PC-9 (cell line): ENCODE data around the gene SLC24A4. TPM values are rescaled to one million over a fixed set of nuclear protein-coding genes. Genes with fewer than 3 reads are reported as not detected.

Experiments used
- BruUV-seq: library from RNA; stranded (reverse); fragments of 400-500 nt; replicated peaks from 2 replicates; lab custom pipeline; 2021; lab: Mats Ljungman, UMichigan
- CTCF ChIA-PET: fragments of 300-600 bp; sonication (Branson Sonifier 250); formaldehyde crosslinking; loops from one replicate; lab custom pipeline; 2022; ENCODE audit warnings: antibody characterized with exemption; lab: Charles Lee
- POLR2A ChIA-PET: fragments of 300-600 bp; sonication (Branson Sonifier 250); formaldehyde crosslinking; loops from one replicate; lab custom pipeline; 2022; ENCODE audit warnings: antibody characterized with exemption; ENCODE audit not compliant: unreplicated experiment; lab: Charles Lee
- DNase-seq, 2 experiments: peaks; one replicate each; pipeline versions ENCODE4 v3.0.0 to v3.0.0-alpha.2; 2015 to 2022; ENCODE audit warnings: mixed read lengths in 1 of 2
- H2AFZ ChIP-seq: fragments of 200-600 bp; sonication (generic); 2 replicates; pipeline ENCODE4 v1.8.1; 2017; ENCODE audit warnings: antibody characterized with exemption
- H3F3A ChIP-seq: fragments of 200-600 bp; sonication (generic); 2 replicates; pipeline ENCODE4 v1.8.1; 2017; ENCODE audit warnings: antibody characterized with exemption, mild to moderate bottlenecking, low read depth; ENCODE audit not compliant: insufficient read depth
- H3K27ac ChIP-seq: fragments of 200-600 bp; sonication (generic); 2 replicates; pipeline ENCODE4 v1.6.1; 2016; ENCODE audit warnings: mixed run types
- H3K27me3 ChIP-seq: fragments of 200-600 bp; sonication (generic); 2 replicates; pipeline ENCODE4 v1.6.1; 2016; ENCODE audit warnings: low read depth, mixed run types; ENCODE audit not compliant: insufficient read depth
- H3K36me3 ChIP-seq: fragments of 200-600 bp; sonication (generic); 2 replicates; pipeline ENCODE4 v1.6.1; 2016; ENCODE audit warnings: low read depth, mixed run types
- H3K4me1 ChIP-seq: fragments of 200-600 bp; sonication (generic); replicated peaks from 2 replicates; pipeline ENCODE4 v1.6.1; 2016; ENCODE audit warnings: mixed run types; ENCODE audit not compliant: insufficient read depth
- H3K4me2 ChIP-seq: fragments of 200-600 bp; sonication (generic); 2 replicates; pipeline ENCODE4 v1.6.1; 2017; ENCODE audit warnings: mixed run types
- H3K4me3 ChIP-seq: fragments of 200-600 bp; sonication (generic); 2 replicates; pipeline ENCODE4 v1.6.1; 2016; ENCODE audit warnings: mixed run types
- H3K79me2 ChIP-seq: fragments of 200-600 bp; sonication (generic); 2 replicates; pipeline ENCODE4 v1.6.1; 2017; ENCODE audit warnings: low read depth, mixed run types
- H3K9me2 ChIP-seq: fragments of 200-600 bp; sonication (generic); 2 replicates; pipeline ENCODE4 v1.8.1; 2017; ENCODE audit warnings: mild to moderate bottlenecking; ENCODE audit not compliant: insufficient read depth
- H3K9me3 ChIP-seq: fragments of 200-600 bp; sonication (generic); 2 replicates; pipeline ENCODE4 v1.8.1; 2016; ENCODE audit warnings: low read depth; ENCODE audit not compliant: insufficient read depth
- H4K20me1 ChIP-seq: fragments of 200-600 bp; sonication (generic); 2 replicates; pipeline ENCODE4 v1.8.1; 2017; ENCODE audit not compliant: insufficient read depth
- EZH2 ChIP-seq: fragments of 200-600 bp; sonication (generic); IDR thresholded peaks from 2 replicates; pipeline ENCODE4 v1.8.0; 2017; ENCODE audit warnings: antibody characterized with exemption, low read depth
- intact Hi-C: fragments of 100-400 bp; cut with micrococcal nuclease; formaldehyde crosslinking; loops from one replicate; pipeline ENCODE4 v1.10.0; 2022; ENCODE audit not compliant: unreplicated experiment
- total RNA-seq: library from RNA; stranded (reverse); gene quantifications from 2 replicates; pipeline ENCODE4 v1.2.3, GENCODE V29; 2021
- TF ChIP-seq, protein P1 (sequence below): fragments of 200-600 bp; sonication (generic); conservative IDR thresholded peaks from 2 replicates; pipeline ENCODE4 v1.6.1; 2017; ENCODE audit warnings: mixed run types, antibody characterized with exemption, mild to moderate bottlenecking, moderate library complexity

Gene SLC24A4
- total RNA-seq, 1 experiment from 2014 or later, result not detected

DNA sequence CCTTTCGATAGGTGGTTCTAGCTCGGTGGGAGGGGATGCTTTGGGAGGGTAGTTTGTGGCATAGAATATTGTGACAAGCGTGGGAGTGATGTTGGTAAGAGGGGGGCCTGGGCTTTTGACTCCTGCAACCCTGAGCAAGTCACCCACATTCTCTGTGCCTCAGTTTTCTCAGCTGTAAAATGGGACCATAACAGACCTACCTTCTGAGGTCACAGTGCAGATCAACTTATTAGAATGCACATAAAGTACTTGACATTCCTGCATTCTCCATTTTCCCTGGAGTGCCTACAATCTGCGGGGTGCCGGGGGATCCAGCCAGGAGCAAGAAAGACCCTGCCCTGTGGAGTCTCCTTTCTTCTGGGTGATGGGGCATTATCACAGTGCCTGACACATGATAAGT lies 63.2 kb downstream of the SLC24A4 start:
- no peaks in the 10 kb centered on the region for H3K9me2 ChIP-seq
- H3K4me3 ChIP-seq, result no peak overlapping the region
- TF ChIP-seq, protein P1, sequence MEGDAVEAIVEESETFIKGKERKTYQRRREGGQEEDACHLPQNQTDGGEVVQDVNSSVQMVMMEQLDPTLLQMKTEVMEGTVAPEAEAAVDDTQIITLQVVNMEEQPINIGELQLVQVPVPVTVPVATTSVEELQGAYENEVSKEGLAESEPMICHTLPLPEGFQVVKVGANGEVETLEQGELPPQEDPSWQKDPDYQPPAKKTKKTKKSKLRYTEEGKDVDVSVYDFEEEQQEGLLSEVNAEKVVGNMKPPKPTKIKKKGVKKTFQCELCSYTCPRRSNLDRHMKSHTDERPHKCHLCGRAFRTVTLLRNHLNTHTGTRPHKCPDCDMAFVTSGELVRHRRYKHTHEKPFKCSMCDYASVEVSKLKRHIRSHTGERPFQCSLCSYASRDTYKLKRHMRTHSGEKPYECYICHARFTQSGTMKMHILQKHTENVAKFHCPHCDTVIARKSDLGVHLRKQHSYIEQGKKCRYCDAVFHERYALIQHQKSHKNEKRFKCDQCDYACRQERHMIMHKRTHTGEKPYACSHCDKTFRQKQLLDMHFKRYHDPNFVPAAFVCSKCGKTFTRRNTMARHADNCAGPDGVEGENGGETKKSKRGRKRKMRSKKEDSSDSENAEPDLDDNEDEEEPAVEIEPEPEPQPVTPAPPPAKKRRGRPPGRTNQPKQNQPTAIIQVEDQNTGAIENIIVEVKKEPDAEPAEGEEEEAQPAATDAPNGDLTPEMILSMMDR, result no peak
- TF ChIP-seq EZH2, result no peak
- H3K27me3 ChIP-seq, result no peaks in the 10 kb centered on the region
- H2AFZ ChIP-seq, result no peak overlapping the region
- no peaks in the 10 kb centered on the region for H3K79me2 ChIP-seq
- H3K4me2 ChIP-seq, result 0 out of 2 replicates have a peak overlapping the region, but pooled peaks have one; percentile 10
- intact Hi-C loops, result no loop called here
- no peaks in the 10 kb centered on the region for H3K9me3 ChIP-seq
- H3K27ac ChIP-seq, result no peak overlapping the region
- no peaks in the 10 kb centered on the region for H3K36me3 ChIP-seq
- peaks cover 7% of the 10 kb centered on the region; the same call in 1 of the 2 replicates for H3K4me1 ChIP-seq
- no peak for DNase-seq
- BruUV-seq, result no TSS peak
- no peaks in the 10 kb centered on the region for H4K20me1 ChIP-seq
- POLR2A ChIA-PET, result no interaction called here
- no peaks in the 10 kb centered on the region; the same call in 1 of the 2 replicates for H3F3A ChIP-seq
- CTCF ChIA-PET, result no interaction called here

DNA sequence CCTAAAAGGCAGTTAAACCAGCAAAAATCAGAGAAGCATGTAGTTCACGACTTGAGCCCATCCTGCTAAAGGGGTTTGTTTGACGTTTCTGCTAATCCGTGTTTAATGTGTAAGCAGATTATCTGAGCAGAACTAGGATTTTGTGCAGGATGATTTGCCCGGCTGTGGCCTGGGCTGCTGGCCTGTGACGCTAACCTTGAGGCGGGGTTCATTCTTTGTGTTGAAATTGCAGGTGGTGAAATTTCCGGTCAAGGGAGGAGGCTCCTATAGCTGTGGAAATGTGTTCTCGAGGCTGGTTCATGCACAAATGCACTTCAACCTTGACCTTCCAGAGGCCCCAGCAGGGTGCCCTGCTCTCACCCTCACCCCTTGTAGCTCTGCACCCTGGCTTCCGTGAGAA lies 63.7 kb downstream of the SLC24A4 start:
- no peaks in the 10 kb centered on the region for H3K36me3 ChIP-seq
- no peaks in the 10 kb centered on the region for H3K27me3 ChIP-seq
- H3K4me3 ChIP-seq, result no peak overlapping the region
- H3K79me2 ChIP-seq, result no peaks in the 10 kb centered on the region
- intact Hi-C loops, result no loop called here
- TF ChIP-seq EZH2, result no peak
- TF ChIP-seq, protein P1, result no peak
- BruUV-seq, result no TSS peak
- H3K9me2 ChIP-seq, result no peaks in the 10 kb centered on the region
- H3K9me3 ChIP-seq, result no peaks in the 10 kb centered on the region
- peak overlapping the region; percentile 10; the same call in 1 of the 2 replicates for H3K4me2 ChIP-seq
- DNase-seq, result peak in 1 of 2 experiments; percentile 46
- CTCF ChIA-PET, result no interaction called here
- H3K4me1 ChIP-seq, result peaks cover 7% of the 10 kb centered on the region; the same call in 1 of the 2 replicates
- no peak overlapping the region for H3K27ac ChIP-seq
- no peak overlapping the region for H2AFZ ChIP-seq
- POLR2A ChIA-PET, result no interaction called here
- no peaks in the 10 kb centered on the region; the same call in 1 of the 2 replicates for H3F3A ChIP-seq
- no peaks in the 10 kb centered on the region for H4K20me1 ChIP-seq

DNA sequence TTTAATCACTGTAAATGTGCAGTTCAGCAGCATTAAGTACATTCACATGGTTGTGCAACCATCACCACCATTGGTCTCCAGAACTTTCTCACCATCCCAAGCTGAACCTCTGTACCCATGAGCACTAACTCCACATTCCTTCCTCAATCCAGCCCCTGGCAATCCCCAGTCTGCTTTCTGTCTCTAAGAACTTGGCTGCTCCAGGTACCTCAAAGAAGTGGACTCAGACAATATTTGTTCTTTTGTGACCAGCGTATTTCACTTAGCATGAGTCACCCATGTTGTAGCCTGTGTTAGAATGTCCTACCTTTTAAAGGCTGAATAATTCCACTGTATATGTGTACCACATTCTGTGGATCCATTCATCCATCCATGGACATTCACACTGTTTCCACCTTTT lies 64.6 kb downstream of the SLC24A4 start:
- BruUV-seq, result no TSS peak
- Histone ChIP-seq H3K4me1 (peaks cover 7% of the 10 kb centered on the region; the same call in 1 of the 2 replicates), H3K27ac (no peak overlapping the region), H3K4me2 (no peak overlapping the region), H3K79me2 (no peaks in the 10 kb centered on the region), H3K9me3 (no peaks in the 10 kb centered on the region), H3K9me2 (no peaks in the 10 kb centered on the region), H3K36me3 (no peaks in the 10 kb centered on the region), H4K20me1 (no peaks in the 10 kb centered on the region), H3K4me3 (no peak overlapping the region), H3K27me3 (no peaks in the 10 kb centered on the region), H3F3A (no peaks in the 10 kb centered on the region; the same call in 1 of the 2 replicates), H2AFZ (no peak overlapping the region)
- TF ChIP-seq EZH2, result no peak
- TF ChIP-seq, protein P1, result no peak
- CTCF ChIA-PET, result no interaction called here
- intact Hi-C loops, result no loop called here
- no peak for DNase-seq
- POLR2A ChIA-PET, result no interaction called here
